ENCODE results near the gene ANO2.

DNA sequence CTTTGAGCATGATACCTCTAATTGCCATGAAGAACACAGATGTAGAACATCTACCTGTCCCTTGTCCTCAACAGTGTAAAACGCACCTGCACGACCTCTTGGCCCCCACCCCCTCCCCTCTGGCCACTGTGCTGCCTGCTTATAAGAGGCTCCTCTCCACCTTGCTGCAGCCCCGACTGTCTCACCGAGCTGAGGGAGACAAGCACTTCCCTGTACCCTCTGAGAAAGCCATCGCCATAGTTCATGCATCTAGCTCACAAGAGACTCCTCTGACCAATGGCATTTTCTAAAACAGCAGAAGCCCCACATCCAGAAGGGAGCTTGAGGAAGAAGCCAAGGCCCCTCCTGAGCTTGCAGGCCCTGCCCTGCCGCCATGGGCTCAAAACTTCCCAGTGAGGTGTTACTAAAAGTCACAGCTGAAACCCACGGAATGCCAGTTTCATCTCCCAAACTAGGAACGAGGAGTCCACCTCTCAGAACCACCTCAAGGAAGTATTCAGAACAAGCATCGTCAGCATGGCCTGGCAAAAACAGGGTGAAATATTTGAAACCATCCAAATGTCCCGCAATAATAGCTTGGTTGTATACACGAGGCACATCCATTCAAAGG lies 21.5 kb upstream of the ANO2 start:
- TF ChIP-seq, protein P1, sequence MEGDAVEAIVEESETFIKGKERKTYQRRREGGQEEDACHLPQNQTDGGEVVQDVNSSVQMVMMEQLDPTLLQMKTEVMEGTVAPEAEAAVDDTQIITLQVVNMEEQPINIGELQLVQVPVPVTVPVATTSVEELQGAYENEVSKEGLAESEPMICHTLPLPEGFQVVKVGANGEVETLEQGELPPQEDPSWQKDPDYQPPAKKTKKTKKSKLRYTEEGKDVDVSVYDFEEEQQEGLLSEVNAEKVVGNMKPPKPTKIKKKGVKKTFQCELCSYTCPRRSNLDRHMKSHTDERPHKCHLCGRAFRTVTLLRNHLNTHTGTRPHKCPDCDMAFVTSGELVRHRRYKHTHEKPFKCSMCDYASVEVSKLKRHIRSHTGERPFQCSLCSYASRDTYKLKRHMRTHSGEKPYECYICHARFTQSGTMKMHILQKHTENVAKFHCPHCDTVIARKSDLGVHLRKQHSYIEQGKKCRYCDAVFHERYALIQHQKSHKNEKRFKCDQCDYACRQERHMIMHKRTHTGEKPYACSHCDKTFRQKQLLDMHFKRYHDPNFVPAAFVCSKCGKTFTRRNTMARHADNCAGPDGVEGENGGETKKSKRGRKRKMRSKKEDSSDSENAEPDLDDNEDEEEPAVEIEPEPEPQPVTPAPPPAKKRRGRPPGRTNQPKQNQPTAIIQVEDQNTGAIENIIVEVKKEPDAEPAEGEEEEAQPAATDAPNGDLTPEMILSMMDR (conservative IDR thresholded peaks at IDR 0.05; ENCODE audit: low read depth, low read length) = no peak
- no peak for TF ChIP-seq EZH2 (IDR thresholded peaks at IDR 0.05; ENCODE audit: low read length, unreplicated experiment)
